IPS DF 19.7 (cell line): ENCODE data around the gene STRN3.
"Not testable (repeated sequence)": the region's sequence is repeated elsewhere in the genome, so short reads cannot be mapped to it uniquely, and the experiment has no call there.

Experiments
- DNase-seq: peaks from one replicate; pipeline ENCODE4 v3.0.0-alpha.2; 2013; ENCODE audit warnings: low read depth, low spot score

The STRN3 gene

GRCh38 chr14:30969796-30970195 lies 56.4 kb downstream of the STRN3 start:
- DNase-seq, result not testable (repeated sequence)

DNA sequence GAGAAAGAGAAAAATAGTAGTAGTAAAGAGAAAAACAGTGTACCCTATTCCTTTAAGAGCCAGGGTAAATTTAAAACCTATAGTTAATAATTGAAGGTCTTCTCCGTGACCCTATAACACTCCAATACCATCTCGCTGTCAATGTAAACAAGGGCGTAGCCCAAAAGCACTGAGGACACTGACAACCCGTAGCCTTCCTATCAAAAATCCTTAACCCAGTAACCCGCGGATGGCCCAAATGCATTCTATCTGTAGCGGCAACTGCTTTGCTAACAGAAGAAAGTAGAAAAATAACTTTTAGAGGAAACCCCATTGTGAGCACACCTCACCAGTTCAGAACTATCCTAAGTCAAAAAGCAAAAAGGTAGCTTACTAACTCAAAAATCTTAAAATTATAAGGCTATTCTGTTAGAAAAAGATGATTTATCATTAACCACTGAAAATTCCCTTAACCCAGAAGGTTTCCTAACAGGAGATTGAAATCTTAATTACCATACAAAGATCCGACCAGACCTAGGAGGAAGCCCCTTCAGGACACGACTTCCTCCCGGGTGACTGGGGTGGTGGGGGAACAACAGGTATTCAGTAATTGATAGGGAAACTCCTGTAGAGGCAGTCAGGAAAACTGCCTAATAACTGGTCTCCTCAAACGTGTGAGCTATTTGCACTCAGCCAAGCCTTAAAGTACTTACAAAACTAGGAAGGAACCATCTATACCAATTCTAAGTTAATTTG lies 58.6 kb downstream of the STRN3 start:
- DNase-seq, result not testable (repeated sequence)

DNA sequence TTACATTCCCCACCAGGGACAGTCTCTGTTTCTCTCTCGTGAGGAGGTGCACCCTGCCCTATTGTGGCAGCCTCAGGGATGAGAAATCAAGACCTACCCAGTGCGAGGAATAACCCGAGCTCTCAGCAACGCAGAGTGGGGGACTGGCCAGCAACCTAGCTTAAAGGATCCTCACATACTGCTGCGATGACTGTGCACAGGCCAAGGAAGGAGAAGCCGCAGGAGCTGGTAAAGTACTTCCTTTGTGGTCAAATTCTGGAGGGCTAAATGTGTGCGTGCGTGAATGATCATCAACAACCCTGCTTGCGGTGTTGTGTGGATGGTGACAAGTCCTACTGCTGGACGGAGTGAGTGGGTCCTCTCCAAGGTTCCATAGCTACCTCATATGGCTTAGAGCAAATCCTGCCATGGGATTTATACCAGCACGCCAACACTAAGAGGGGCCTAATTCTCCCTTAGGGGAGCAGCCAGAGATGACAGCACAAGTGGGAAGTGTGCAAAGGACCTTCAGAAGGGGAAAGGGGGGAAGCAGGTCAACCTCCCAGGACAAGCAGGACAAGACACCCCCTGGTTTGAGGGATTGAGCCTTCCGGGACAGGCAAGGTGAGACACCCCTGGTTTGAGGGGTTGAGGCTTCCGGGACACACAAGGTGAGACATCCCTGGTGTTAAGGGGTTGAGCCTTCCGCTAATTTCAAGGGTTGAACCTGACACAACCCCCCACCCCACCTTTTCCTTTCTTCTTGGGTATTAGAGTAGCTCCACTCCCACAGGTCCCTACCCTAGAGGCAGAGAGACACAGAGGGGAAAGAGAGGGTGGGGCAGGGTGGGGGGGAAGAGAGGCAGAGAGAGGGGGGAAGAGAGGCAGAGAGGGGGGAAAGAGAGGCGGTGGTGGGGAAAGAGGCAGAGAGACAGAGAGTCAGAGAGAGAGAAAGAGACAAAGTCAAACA lies 59.5 kb downstream of the STRN3 start:
- no peak for DNase-seq

DNA sequence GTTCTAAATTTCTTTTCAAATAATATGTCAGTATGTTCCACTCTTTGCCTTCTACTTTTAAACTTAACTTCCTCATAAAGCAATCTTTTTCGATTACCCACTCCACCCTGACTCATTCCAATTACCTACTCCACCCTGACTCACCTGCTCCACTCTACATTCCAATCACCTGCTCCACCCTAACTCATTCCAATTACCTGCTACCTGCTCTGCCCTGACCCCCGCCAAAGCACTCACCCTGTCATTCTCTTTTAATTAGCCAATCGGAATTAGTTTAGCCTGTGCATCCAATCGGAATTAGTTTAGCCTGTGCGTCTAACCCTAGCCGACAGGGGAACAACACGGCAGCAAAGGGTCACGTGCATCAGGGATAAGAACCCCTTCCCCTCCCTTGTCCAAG lies 60.3 kb downstream of the STRN3 start:
- DNase-seq, result not testable (repeated sequence)

DNA sequence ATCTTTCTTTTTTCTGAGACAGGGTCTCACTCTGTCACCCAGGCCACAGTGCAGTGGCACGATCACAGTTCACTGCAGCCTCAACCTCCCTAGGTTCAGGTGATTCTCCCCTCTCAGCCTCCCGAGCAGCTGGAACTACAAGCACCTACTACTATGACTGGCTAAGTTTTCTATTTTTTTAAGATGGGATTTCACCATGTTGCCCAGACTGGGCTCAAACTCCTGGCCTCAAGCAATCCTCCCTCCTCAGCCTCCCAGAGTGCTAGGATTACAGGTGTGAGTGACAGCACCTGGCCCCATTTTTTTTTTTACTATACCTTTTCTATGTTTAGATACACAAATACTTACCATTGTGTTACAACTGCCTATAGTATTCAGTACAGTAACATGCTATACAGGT lies 63.6 kb downstream of the STRN3 start:
- not testable (repeated sequence) for DNase-seq

DNA sequence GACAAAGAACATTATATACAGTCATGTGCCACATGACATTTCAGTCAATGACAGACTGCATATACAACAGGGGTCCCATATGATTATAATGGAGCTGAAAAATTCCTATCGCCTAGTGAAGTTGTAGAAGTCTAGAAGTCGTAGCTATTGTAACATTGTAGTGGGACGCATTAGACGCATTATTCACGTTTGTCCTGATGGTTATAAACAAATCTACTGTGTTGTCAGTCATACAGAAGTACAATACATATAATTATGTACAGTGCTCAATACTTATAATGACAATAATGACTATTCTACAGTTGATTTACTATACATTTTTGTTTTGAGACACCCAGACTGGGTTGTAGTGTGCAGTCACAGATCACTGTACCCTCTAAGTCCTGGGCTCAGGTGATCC lies 64.8 kb downstream of the STRN3 start:
- no peak for DNase-seq

- no peak for DNase-seq
Measured at GRCh38 chr14:30960216-30960615, 66.0 kb downstream of the STRN3 start.

DNA sequence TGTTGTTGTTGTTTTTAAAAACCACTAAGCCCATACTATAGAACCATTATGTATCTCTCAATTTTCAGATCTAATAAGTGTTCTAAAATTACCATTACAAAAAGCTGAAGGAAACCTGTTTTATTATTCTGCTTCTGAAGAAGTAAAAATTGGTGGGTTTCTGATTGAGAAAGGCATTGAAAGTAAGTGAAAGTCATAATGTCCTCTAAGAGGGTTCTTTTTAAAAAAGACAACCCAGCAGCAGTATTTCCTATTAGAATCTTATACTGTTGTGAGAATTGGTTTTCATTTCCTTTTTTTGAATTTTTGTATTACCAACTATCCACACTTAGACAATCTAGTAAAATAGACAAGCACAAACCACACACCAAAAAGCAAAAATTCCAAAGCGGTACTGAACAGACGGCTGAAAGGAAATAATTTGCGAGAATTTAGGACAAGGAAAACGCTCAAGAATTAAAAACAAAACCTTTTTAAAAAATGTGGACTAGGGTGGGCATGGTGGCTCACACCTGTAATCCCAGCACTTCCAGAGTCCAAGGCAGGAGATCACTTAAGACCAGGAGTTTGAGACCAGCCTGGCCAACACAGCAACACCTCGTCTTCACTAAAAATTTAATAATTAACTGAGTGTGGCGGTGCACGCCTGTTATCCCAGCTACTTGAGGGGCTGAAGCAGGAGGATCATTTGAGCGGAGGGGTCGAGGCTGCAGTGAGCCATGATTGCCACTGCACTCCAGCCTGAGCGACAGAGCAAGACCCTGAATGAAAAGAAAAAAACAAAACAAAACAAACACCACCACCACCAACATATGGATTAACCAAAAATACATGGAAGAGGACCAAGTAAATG lies 67.4 kb downstream of the STRN3 start:
- no peak for DNase-seq

DNA sequence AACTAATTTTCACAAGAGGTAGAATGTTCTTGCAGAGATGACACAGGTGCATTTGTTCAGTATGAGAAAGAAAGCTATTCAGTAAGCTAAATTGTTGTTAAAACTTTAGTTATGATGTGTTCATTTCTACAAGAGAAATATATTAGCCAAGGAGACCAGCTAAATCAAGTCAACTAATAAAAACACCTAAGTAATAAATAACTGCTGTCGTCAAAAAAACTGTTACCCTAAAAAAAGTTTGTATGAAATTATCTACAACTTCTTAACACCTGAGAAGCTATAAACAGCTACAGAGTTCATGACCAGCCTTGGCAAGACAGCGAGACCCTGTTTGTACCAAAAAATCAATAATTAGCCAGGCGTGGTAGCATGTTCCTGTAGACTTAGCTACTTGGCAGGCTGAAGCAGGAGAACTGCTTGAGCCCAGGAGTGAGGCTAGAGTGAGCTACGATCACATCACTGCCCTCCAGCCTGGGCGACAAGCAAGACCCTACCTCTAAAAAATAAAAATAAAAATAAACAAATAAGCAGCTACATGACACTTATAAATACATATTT lies 68.3 kb downstream of the STRN3 start:
- no peak for DNase-seq

DNA sequence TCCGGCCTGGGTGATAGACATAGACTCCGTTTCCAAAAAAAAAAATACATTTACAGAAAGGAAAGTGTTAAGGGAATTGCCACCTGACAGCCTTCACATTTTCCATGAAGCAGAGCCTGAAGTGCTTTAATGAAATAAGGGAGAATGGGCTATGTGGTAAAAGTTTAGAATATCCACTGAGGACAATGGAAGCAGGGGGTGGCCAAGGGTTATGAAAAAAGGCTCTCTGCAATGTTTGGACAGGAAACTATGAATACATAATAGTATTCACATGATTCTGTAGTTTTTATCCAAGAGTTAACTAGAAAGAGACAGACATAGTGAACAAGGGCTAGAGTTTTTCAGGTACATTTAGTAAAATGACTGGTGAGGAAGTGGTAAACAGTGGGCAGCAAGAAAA lies 76.5 kb downstream of the STRN3 start:
- no peak for DNase-seq

GRCh38 chr14:30943694-30944093 lies 82.5 kb downstream of the STRN3 start:
- no peak for DNase-seq

GRCh38 chr14:30940886-30941285 lies 85.3 kb downstream of the STRN3 start:
- no peak for DNase-seq

DNA sequence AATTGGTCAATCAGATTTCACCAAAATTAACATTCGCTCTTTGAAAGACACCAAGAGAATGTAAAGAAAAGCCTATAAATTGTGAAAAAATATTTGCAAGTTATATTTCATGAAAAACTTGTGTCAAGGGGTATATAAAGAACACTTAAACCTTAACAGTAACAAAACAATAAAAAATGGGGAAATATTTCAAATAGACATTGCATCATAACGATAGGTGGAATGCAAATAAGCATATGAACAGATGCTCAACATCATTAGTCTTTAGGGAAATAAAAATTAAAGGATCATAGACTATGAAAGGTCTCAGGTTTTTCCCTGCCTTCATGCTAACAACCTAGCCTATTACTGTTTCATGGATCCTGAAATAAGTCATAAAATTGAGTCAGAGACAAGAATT lies 87.6 kb downstream of the STRN3 start:
- no peak for DNase-seq

DNA sequence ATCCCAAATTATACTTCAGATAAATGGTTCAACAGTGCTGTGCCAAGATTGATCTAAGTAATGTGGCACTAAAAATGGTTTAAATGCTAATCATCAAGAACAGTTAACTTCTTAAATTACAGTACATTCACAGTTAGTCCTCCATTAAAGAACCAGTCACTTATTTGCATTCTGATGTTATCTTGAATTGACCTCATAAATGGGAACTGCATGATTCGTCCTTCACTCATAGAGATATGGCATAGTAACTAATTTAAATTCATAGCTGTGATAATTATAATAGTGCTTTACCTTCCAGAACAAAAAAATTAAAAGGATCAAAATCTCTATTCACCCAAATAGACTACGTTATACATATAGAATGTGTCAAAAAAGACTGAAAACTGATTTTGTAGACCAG lies 90.7 kb downstream of the STRN3 start:
- DNase-seq, result no peak

- DNase-seq, result not testable (repeated sequence)
Measured at GRCh38 chr14:30933937-30934336, 92.2 kb downstream of the STRN3 start.

- no peak for DNase-seq
Measured at GRCh38 chr14:30928462-30928861, 97.7 kb downstream of the STRN3 start.

- DNase-seq, result no peak
Measured at GRCh38 chr14:30925254-30925653, 100.9 kb downstream of the STRN3 start.

- no peak for DNase-seq
Measured at GRCh38 chr14:30921788-30922187, 104.4 kb downstream of the STRN3 start.

DNA sequence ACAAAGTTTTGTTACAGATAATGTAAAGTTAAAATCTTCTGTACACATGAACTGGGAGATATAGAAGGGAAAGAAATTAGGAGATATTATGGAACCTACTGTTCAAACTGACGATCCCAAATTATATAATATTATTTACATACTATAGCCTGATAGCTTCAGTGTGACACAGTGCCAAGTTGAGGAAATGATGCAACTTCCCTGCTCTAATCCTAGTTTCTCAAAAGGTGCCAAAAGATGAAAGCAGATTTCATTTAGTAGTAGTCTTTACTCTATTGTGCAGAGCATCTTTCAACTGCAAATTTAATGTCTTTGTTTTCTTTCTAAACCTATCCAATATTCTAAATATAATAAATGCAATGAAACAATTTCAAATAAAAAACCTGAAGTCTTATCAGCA lies 104.9 kb downstream of the STRN3 start:
- DNase-seq, result no peak

DNA sequence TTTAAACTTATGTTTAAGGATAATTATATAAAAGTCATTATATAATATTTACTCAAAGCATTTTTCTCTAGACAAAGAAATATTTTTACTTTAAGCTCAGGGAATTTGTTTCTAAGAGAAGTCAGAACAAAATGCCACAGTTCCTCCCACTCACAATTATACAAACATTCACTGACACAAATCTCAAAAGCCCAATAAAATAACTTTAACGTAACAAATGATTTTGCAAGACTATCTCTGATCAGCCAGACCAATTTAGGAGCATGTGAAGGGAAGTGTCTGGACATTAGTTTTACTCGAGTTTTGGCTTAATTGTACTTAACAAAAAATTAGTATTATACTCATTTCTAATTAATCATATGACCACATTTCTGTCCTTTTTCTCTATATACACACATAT lies 110.6 kb downstream of the STRN3 start:
- no peak for DNase-seq

DNA sequence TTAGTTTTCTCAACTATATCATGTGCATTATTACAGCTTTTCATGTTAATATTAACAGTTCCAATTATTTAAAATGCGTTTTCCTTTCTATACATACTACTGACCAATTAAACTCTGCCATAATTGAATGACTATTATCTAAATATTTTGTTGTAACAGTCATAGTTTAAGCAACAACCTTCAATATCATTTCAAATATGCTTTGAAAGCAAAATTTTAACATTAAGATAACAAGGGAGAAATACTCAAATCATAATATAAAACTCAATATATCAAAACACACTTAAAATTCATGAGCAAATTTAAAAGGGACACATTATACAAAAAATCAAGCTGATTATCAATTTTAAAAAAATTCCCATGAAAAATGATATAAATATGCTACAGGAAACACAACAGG lies 111.4 kb downstream of the STRN3 start:
- no peak for DNase-seq

DNA sequence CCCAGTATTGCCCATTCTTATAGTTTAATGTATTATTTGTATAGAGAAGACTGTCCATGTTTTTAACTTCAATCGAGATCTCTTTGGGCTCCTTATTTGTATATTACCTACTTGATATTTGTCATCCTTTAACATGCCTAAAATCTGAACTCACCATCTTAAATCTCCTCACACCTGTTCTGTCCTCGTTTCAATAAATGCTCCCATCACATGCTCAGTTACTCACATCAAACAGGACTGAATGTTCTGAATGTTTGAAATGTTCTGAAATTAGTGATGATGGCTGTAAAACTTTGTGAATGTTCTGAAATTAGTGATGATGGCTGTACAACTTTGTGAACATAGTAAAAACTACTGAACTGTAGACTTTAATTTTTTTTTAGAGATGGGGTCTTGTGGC lies 117.4 kb downstream of the STRN3 start:
- no peak for DNase-seq
